Measurements from ENCODE around the gene KRAS.

KRAS gene

DNA sequence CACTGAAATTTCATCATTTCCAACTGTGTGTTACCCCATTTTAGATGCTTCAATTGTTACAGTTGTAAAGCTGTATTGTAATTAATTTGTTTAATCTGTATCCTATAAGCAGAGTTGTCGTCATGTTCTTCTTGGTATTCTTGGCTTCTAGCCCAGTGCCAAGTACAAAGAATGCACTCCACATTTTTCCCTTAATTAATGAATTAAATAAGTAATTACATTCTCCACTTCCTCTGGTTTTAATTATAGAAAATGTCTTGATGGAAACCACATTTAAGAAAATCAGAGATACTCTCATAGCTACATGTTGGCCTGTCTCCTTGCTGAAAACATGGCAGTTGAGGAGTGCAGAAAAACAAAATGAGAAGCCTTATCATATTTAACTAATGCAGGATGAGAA lies 56.5 kb downstream of the KRAS start:
- no peak for TF ChIP-seq FOXP2 (optimal IDR thresholded peaks at IDR 0.05; ENCODE audit: borderline replicate concordance, extremely low read depth, extremely low read length, insufficient read depth)
- no peak for TF ChIP-seq SIN3A (IDR thresholded peaks at IDR 0.05; ENCODE audit: borderline replicate concordance, insufficient read depth, low read length)
- TF ChIP-seq POLR2AphosphoS5 (IDR thresholded peaks at IDR 0.05; ENCODE audit: low read depth, low read length), result no peak
- TF ChIP-seq, protein P1, sequence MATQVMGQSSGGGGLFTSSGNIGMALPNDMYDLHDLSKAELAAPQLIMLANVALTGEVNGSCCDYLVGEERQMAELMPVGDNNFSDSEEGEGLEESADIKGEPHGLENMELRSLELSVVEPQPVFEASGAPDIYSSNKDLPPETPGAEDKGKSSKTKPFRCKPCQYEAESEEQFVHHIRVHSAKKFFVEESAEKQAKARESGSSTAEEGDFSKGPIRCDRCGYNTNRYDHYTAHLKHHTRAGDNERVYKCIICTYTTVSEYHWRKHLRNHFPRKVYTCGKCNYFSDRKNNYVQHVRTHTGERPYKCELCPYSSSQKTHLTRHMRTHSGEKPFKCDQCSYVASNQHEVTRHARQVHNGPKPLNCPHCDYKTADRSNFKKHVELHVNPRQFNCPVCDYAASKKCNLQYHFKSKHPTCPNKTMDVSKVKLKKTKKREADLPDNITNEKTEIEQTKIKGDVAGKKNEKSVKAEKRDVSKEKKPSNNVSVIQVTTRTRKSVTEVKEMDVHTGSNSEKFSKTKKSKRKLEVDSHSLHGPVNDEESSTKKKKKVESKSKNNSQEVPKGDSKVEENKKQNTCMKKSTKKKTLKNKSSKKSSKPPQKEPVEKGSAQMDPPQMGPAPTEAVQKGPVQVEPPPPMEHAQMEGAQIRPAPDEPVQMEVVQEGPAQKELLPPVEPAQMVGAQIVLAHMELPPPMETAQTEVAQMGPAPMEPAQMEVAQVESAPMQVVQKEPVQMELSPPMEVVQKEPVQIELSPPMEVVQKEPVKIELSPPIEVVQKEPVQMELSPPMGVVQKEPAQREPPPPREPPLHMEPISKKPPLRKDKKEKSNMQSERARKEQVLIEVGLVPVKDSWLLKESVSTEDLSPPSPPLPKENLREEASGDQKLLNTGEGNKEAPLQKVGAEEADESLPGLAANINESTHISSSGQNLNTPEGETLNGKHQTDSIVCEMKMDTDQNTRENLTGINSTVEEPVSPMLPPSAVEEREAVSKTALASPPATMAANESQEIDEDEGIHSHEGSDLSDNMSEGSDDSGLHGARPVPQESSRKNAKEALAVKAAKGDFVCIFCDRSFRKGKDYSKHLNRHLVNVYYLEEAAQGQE (IDR thresholded peaks at IDR 0.05; ENCODE audit: insufficient read depth in 1 of 2, low read depth in 2 of 2, low read length in 2 of 2), result no peak
- TF ChIP-seq TAF1 (IDR thresholded peaks at IDR 0.05; ENCODE audit: borderline replicate concordance, insufficient read depth, low read length), result no peak

DNA sequence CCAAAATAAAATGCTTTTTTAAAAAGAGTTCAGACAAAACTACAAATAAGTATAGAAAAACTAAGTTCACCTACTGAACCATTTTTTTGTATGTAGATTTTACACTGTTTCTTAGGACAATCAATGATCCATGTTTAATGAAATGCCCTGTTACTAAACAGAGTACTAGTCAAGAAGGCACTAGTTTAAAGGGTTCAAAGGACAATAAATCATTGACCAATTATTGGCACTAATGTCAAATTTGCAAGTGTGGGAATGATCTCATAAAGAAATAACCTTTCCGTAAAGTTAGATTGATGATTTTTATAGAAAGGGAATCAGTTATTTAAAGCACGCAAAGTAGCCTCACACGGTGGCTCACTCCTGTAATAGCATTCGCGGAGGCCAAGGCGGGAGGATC lies 59.9 kb downstream of the KRAS start:
- no peak for TF ChIP-seq TAF1 (IDR thresholded peaks at IDR 0.05; ENCODE audit: borderline replicate concordance, insufficient read depth, low read length)
- no peak for TF ChIP-seq FOXP2 (optimal IDR thresholded peaks at IDR 0.05; ENCODE audit: borderline replicate concordance, extremely low read depth, extremely low read length, insufficient read depth)
- no peak for TF ChIP-seq SIN3A (IDR thresholded peaks at IDR 0.05; ENCODE audit: borderline replicate concordance, insufficient read depth, low read length)

DNA sequence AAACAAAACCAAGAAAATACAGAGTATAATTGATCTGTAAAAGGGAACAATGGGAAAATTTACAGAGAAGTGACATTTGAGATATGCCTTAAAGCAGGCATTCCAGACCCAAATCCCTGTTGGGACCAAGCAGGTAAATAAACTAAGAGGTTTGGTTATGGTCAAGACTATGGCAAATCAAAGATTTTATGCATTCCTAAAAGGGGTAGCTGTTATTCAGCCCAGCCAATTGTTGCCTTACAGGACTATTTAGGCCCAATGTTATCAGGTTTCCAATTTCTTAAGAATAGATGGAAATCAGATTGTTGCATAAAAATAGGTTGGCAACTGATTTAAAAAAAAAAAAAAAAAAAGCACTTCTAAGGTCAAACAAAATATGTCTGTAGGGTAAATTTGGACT lies 61.1 kb downstream of the KRAS start:
- TF ChIP-seq, protein P1 (IDR thresholded peaks at IDR 0.05; ENCODE audit: insufficient read depth in 1 of 2, low read depth in 2 of 2, low read length in 2 of 2), result no peak
- TF ChIP-seq SIN3A (IDR thresholded peaks at IDR 0.05; ENCODE audit: borderline replicate concordance, insufficient read depth, low read length) (no peak), TAF1 (IDR thresholded peaks at IDR 0.05; ENCODE audit: borderline replicate concordance, insufficient read depth, low read length) (no peak), POLR2AphosphoS5 (IDR thresholded peaks at IDR 0.05; ENCODE audit: low read depth, low read length) (no peak), FOXP2 (optimal IDR thresholded peaks at IDR 0.05; ENCODE audit: borderline replicate concordance, extremely low read depth, extremely low read length, insufficient read depth) (no peak)

DNA sequence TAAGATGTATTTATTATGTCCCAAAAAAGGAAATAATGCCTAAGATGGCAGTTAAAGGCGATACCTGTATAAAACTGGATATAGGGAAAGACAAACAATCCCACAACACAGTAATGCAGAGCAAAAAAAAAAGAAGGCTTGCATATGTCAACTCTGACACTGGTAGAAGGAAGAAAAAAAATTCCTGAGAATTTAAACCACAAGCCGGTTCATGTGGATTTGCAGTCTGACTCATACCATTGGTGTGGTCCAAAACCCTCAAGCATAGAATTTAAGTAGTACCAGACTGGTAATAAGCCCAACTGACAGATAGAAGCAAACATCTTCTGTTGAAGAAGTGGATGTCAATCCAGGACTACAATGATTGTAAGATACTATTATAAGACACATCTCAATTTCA lies 62.9 kb downstream of the KRAS start:
- TF ChIP-seq, protein P1 (IDR thresholded peaks at IDR 0.05; ENCODE audit: insufficient read depth in 1 of 2, low read depth in 2 of 2, low read length in 2 of 2), result no peak
- TF ChIP-seq POLR2AphosphoS5 (IDR thresholded peaks at IDR 0.05; ENCODE audit: low read depth, low read length) (no peak), TAF1 (IDR thresholded peaks at IDR 0.05; ENCODE audit: borderline replicate concordance, insufficient read depth, low read length) (no peak), FOXP2 (optimal IDR thresholded peaks at IDR 0.05; ENCODE audit: borderline replicate concordance, extremely low read depth, extremely low read length, insufficient read depth) (no peak), SIN3A (IDR thresholded peaks at IDR 0.05; ENCODE audit: borderline replicate concordance, insufficient read depth, low read length) (no peak)

DNA sequence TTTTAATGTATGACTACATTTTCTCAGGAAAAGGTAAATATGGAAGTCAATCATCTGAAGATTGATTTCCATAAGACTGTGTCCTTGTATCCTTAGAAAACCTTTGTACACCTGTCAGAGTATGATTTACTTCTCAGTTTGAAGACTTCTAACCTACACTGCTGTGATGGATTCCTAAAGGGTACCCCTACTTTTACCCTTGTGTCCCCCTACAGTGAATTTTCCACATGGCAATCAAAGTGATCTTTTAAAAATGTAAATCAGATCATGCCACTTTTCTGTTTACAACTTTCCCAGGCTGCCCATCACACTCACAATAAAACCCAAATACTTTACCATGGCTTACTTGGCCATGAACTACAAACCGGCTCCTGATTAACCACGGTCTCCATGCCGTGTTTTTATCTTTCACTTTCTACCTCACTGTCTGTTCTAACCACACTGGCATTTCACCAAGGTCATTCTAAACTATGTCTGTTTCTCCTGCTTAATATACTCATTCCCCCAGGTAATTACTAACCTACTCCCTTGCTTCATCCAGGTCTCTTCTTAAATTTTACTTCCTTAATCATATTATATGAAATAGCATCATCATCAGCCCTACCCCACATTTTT lies 63.8 kb downstream of the KRAS start:
- TF ChIP-seq FOXP2 (optimal IDR thresholded peaks at IDR 0.05; ENCODE audit: borderline replicate concordance, extremely low read depth, extremely low read length, insufficient read depth), result no peak
- TF ChIP-seq POLR2AphosphoS5 (IDR thresholded peaks at IDR 0.05; ENCODE audit: low read depth, low read length), result no peak
- no peak for TF ChIP-seq TAF1 (IDR thresholded peaks at IDR 0.05; ENCODE audit: borderline replicate concordance, insufficient read depth, low read length)
- no peak for TF ChIP-seq SIN3A (IDR thresholded peaks at IDR 0.05; ENCODE audit: borderline replicate concordance, insufficient read depth, low read length)
- TF ChIP-seq, protein P1 (IDR thresholded peaks at IDR 0.05; ENCODE audit: insufficient read depth in 1 of 2, low read depth in 2 of 2, low read length in 2 of 2), result no peak

Data from PFSK-1 (cell line).